HepG2 (cell line): ENCODE measurements around the gene ZNF524. TPM values are rescaled to one million over a fixed set of nuclear protein-coding genes. Genes with fewer than 3 reads are reported as not detected.

Experiments
- AFF4 ChIP-seq: sonication (generic); formaldehyde crosslinking; IDR thresholded peaks from 2 replicates; pipeline ENCODE4 v1.4.0; 2020; ENCODE audit warnings: missing genetic modification reagents
- FOXO4 ChIP-seq: sonication (generic); formaldehyde crosslinking; conservative IDR thresholded peaks from 2 replicates; pipeline ENCODE4 v1.8.1; 2023; ENCODE audit warnings: missing genetic modification reagents
- HOXA5 ChIP-seq: sonication (generic); formaldehyde crosslinking; IDR thresholded peaks from 2 replicates; pipeline ENCODE4 v1.4.0; 2020; ENCODE audit warnings: missing genetic modification reagents
- KDM5B ChIP-seq: sonication (generic); formaldehyde crosslinking; IDR thresholded peaks from 2 replicates; pipeline ENCODE4 v1.4.0; 2020; ENCODE audit warnings: missing genetic modification reagents, mild to moderate bottlenecking, borderline replicate concordance
- NR2C2 ChIP-seq: sonication (generic); formaldehyde crosslinking; IDR thresholded peaks from 2 replicates; pipeline ENCODE4 v1.4.0; 2020; ENCODE audit warnings: missing genetic modification reagents, mild to moderate bottlenecking, moderate library complexity, borderline replicate concordance
- PCBP2 ChIP-seq: fragments of 200-400 bp; formaldehyde crosslinking; optimal IDR thresholded peaks from 2 replicates; pipeline ENCODE3; 2018; ENCODE audit warnings: low read length, low read depth; ENCODE audit not compliant: poor library complexity, severe bottlenecking
- TEF ChIP-seq: sonication (generic); formaldehyde crosslinking; IDR thresholded peaks from 2 replicates; pipeline ENCODE4 v1.5.0; 2020; ENCODE audit warnings: missing genetic modification reagents
- TGIF2 ChIP-seq: IDR thresholded peaks from 2 replicates; pipeline ENCODE4 v1.6.1; 2016; ENCODE audit warnings: control low read depth, missing compliant biosample characterization
- ZBTB7A ChIP-seq: sonication (generic); formaldehyde crosslinking; IDR thresholded peaks from 2 replicates; pipeline ENCODE4 v1.8.0; 2022; ENCODE audit warnings: mild to moderate bottlenecking, missing genetic modification reagents
- ZFAT ChIP-seq: sonication (generic); formaldehyde crosslinking; conservative IDR thresholded peaks from 2 replicates; pipeline ENCODE4 v1.8.1; 2023; ENCODE audit warnings: missing genetic modification reagents, inconsistent platforms
- ZFP91 ChIP-seq: sonication (generic); formaldehyde crosslinking; IDR thresholded peaks from 2 replicates; pipeline ENCODE4 v1.9.0; 2022; ENCODE audit warnings: missing genetic modification reagents, mild to moderate bottlenecking, borderline replicate concordance
- ZFY ChIP-seq: sonication (generic); formaldehyde crosslinking; IDR thresholded peaks from 2 replicates; pipeline ENCODE4 v1.4.0; 2020; ENCODE audit warnings: missing genetic modification reagents
- ZGPAT ChIP-seq: IDR thresholded peaks from 2 replicates; pipeline ENCODE4 v1.6.1; 2016; ENCODE audit warnings: mild to moderate bottlenecking
- ZKSCAN8 ChIP-seq: IDR thresholded peaks from 2 replicates; pipeline ENCODE4 v1.6.1; 2016; ENCODE audit warnings: borderline replicate concordance, missing genetic modification reagents, missing compliant biosample characterization
- ZNF160 ChIP-seq: sonication (generic); formaldehyde crosslinking; IDR thresholded peaks from 2 replicates; pipeline ENCODE4 v1.8.0; 2022; ENCODE audit warnings: mild to moderate bottlenecking, inconsistent platforms, missing genetic modification reagents
- ZNF331 ChIP-seq: sonication (generic); formaldehyde crosslinking; IDR thresholded peaks from 2 replicates; pipeline ENCODE4 v1.4.0; 2020; ENCODE audit warnings: missing genetic modification reagents
- ZNF777 ChIP-seq: sonication (generic); formaldehyde crosslinking; IDR thresholded peaks from 2 replicates; pipeline ENCODE4 v1.4.0; 2020; ENCODE audit warnings: missing genetic modification reagents
- ZNF850 ChIP-seq: sonication (generic); formaldehyde crosslinking; conservative IDR thresholded peaks from 2 replicates; pipeline ENCODE4 v1.9.0; 2021; ENCODE audit warnings: mild to moderate bottlenecking, missing genetic modification reagents
- polyA plus RNA-seq, 8 experiments: library from polyadenylated mRNA; depleted of rRNA in 3 of 8; stranded (reverse) in 7 of 8; unstranded in 1 of 8; fragments of >200 nt; fragmentation: Illumina TruSeq in 4 of 8; extraction: Trizol in 4 of 8; gene quantifications; 2 replicates each; pipeline versions ENCODE4 v1.2.1 to v1.2.3, GENCODE V29; 2011 to 2016; ENCODE audit warnings: low read depth in 4 of 8, missing spikeins in 1 of 8, mixed read lengths in 1 of 8; ENCODE audit not compliant: insufficient read depth in 1 of 8
- total RNA-seq, 5 experiments: library from RNA; depleted of rRNA; stranded (reverse); fragments of >200 nt; fragmentation: Illumina TruSeq; extraction: Trizol; gene quantifications; 2 replicates each; pipeline ENCODE4 v1.2.3, GENCODE V29; 2016; ENCODE audit warnings: low read depth in 1 of 5
- TF ChIP-seq, protein P1 (sequence below): sonication (generic); formaldehyde crosslinking; IDR thresholded peaks from 2 replicates; pipeline ENCODE4 v1.4.0; 2020; ENCODE audit warnings: mild to moderate bottlenecking, missing genetic modification reagents

ZNF524 gene
- total and polyA plus RNA-seq, 2 of the 13 experiments (the other 11 are each of a cell fraction or from before 2014, with no cell fraction given) = 3.2 to 4.6 TPM

DNA sequence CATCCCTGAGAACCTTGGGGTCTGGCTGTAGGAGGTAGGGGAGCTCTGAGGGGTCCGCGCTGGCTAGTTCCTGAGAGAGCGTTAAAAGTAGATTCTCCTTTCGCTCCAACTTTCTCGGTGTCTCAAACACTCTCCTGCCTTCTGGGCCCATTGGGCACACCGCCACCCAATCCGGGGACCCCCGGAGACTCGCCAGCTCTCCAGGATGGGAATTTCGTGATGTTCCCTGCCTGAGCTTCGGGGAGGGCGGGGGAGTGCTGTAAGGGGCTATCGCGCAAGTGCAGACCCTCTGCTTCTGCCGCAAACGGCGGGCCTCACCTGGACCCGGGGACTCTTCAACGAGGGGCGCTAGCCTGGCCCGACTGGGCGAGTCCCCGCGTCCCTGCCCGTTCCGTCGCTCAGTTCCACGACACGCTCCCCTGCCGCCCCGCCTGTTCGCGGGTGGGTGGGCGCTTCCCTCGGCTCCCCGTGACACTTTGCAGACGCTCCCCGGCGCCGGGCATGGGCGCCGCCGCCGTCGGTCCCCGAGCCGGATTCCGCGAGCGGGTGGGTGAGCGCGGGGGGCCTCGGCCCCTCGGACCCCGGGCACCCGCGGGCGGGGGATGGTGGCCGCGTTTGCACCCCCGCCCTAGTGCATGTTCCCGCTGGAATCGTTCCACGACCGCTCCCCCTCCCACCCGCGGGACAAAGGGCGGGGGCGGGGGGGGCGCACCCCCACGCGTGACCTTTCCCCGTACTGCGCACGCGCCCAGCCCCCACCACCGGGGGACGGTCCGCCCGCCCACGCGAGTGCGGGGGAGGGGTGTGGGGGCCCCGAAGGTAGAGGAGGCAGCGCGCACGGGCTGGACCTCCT lies 47.9 kb downstream of the ZNF524 start, which contains the start of gene CCDC106 (continued):
- TF ChIP-seq AFF4 (CRISPR knock-in tag) (no peak), TGIF2 (CRISPR knock-in tag) (no peak), ZBTB7A (CRISPR knock-in tag) (peak; percentile 16; the same call in 1 of the 2 replicates), ZKSCAN8 (no peak), ZFP91 (peak; percentile 72; the same call in 1 of the 2 replicates), NR2C2 (CRISPR knock-in tag) (peak; percentile 32; the same call in 1 of the 2 replicates), TEF (CRISPR knock-in tag) (no peak), ZFY (CRISPR knock-in tag) (peak; percentile 56; the same call in 1 of the 2 replicates), ZGPAT (peak; percentile 82; the same call in 1 of the 2 replicates), ZNF850 (CRISPR knock-in tag) (no peak), ZNF331 (CRISPR knock-in tag) (no peak), ZNF160 (no peak), ZFAT (CRISPR knock-in tag) (no peak), HOXA5 (CRISPR knock-in tag) (peak; percentile 70; the same call in 1 of the 2 replicates), KDM5B (CRISPR knock-in tag) (peak; percentile 73; the same call in 1 of the 2 replicates), FOXO4 (CRISPR knock-in tag) (no peak), ZNF777 (CRISPR knock-in tag) (no peak), PCBP2 (no peak)
- TF ChIP-seq, protein P1, sequence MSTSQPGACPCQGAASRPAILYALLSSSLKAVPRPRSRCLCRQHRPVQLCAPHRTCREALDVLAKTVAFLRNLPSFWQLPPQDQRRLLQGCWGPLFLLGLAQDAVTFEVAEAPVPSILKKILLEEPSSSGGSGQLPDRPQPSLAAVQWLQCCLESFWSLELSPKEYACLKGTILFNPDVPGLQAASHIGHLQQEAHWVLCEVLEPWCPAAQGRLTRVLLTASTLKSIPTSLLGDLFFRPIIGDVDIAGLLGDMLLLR (CRISPR knock-in tag) = no peak
